Coronary artery (tissue), 2 donors: ENCODE data around the gene OR6X1.

Experiments
- DNase-seq: peaks from one replicate; pipeline ENCODE4 v3.0.0-alpha.2; 2017; ENCODE audit warnings: low spot score
- H3K27ac ChIP-seq, 2 donors: fragments of 200-600 bp; sonication (generic); one replicate each; pipeline ENCODE4 v1.5.1; 2016 to 2019
- H3K4me3 ChIP-seq: fragments of 200-600 bp; sonication (generic); 2 replicates; pipeline ENCODE4 v1.5.1; 2016; ENCODE audit warnings: mild to moderate bottlenecking, moderate library complexity
- CTCF ChIP-seq: fragments of 200-600 bp; sonication (generic); IDR thresholded peaks from one replicate; pipeline ENCODE4 v1.5.1; 2019; ENCODE audit warnings: antibody characterized with exemption

The OR6X1 gene

GRCh38 chr11:123797114-123797513 lies 42.8 kb upstream of the OR6X1 start:
- no peak for TF ChIP-seq CTCF

GRCh38 chr11:123796226-123796625 lies 41.9 kb upstream of the OR6X1 start:
- TF ChIP-seq CTCF = no peak
- Histone ChIP-seq H3K4me3 (no peak overlapping the region), H3K27ac (no peak overlapping the region)
- no peak for DNase-seq

More at GRCh38 chr11:123797114-123797513, 42.8 kb upstream of the OR6X1 start:
- no peak overlapping the region for H3K27ac ChIP-seq
- DNase-seq = no peak
- H3K4me3 ChIP-seq = no peak overlapping the region

- DNase-seq = no peak
- no peak for TF ChIP-seq CTCF
Observed at GRCh38 chr11:123783536-123783935, 29.2 kb upstream of the OR6X1 start.

GRCh38 chr11:123778511-123778910 lies 24.2 kb upstream of the OR6X1 start:
- TF ChIP-seq CTCF = no peak
- no peak overlapping the region for H3K27ac ChIP-seq
- H3K4me3 ChIP-seq = no peak overlapping the region
- no peak for DNase-seq

More at GRCh38 chr11:123783536-123783935, 29.2 kb upstream of the OR6X1 start:
- Histone ChIP-seq H3K4me3 (no peak overlapping the region), H3K27ac (no peak overlapping the region)

GRCh38 chr11:123775715-123776549 lies 21.6 kb upstream of the OR6X1 start:
- Histone ChIP-seq H3K4me3 (no peak overlapping the region), H3K27ac (no peak overlapping the region)
- TF ChIP-seq CTCF = no peak
- no peak for DNase-seq

DNA sequence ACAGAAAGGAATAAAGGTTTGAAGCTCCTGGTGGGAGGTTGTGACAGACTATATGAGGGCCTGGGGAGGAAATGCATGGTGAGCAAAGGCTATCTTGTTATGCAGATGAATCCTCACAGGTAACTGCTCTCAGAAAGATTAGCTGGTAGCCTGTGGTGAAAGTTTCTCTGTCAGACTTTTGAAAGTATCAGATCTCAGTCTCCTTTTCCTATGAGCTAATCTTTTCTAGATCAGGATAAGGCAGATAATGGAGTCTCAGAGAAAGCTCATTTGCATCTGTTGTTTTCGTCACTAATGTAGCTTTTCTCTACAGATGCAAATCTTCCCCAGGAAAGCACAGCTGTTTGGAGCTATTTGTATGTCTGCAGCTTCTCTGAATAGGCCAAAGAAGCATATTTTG lies 21.0 kb upstream of the OR6X1 start:
- no peak for TF ChIP-seq CTCF
- Histone ChIP-seq H3K27ac (no peak overlapping the region), H3K4me3 (no peak overlapping the region)
- no peak for DNase-seq

DNA sequence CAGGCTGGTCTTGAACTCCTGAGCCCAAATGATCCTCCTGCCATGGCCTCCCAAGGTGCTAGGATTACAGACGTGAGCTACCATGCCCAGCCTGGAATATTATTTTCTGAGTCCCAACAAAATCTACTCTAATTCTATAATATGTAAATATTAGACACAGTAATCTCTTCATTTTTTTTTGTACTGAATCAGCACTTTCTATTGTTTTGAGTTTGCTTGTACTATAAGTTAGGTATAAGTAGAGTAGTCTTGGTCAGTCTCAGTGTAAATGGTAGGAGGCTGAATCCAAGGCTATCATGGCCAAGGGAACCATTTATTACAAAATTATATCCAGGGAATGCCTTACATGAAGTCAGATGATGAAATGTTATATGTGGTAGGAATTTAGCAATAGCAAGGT lies 19.6 kb upstream of the OR6X1 start:
- Histone ChIP-seq H3K4me3 (no peak overlapping the region), H3K27ac (no peak overlapping the region)

More for the DNA sequence above, 19.6 kb upstream of the OR6X1 start:
- TF ChIP-seq CTCF = no peak
- no peak for DNase-seq
